GM06990 (cell line): ENCODE results near the gene HMGN1.

Experiments
- DNase-seq: peaks from one replicate; pipeline ENCODE4 v3.0.0-alpha.2; 2011; ENCODE audit not compliant: insufficient read length; ENCODE audit errors: extremely low read depth
- H3K27me3 ChIP-seq: replicated peaks from 2 replicates; pipeline ENCODE4 v1.6.0; 2011; ENCODE audit warnings: low read length; ENCODE audit not compliant: control insufficient read depth, insufficient read depth
- H3K36me3 ChIP-seq: 2 replicates; pipeline ENCODE4 v1.5.1; 2011; ENCODE audit warnings: low read length; ENCODE audit not compliant: control insufficient read depth, insufficient read depth
- H3K4me3 ChIP-seq: replicated peaks from 2 replicates; pipeline ENCODE4 v1.5.1; 2011; ENCODE audit warnings: low read depth, mild to moderate bottlenecking, control low read depth, low read length
- CTCF ChIP-seq: IDR thresholded peaks from 2 replicates; pipeline ENCODE4 v1.5.1; 2011; ENCODE audit warnings: low read length, control low read depth, mild to moderate bottlenecking, inconsistent platforms; ENCODE audit not compliant: insufficient read depth, poor library complexity, severe bottlenecking

HMGN1 gene

GRCh38 chr21:39345440-39345839 is 3.4 kb downstream of the HMGN1 start:
- H3K27me3 ChIP-seq, result no peaks in the 10 kb centered on the region
- DNase-seq, result no peak
- TF ChIP-seq CTCF, result no peak
- H3K36me3 ChIP-seq, result peaks cover 2% of the 10 kb centered on the region
- H3K4me3 ChIP-seq, result no peak overlapping the region

GRCh38 chr21:39344848-39345247 is 4.0 kb downstream of the HMGN1 start:
- TF ChIP-seq CTCF, result no peak
- Histone ChIP-seq H3K4me3 (no peak overlapping the region), H3K27me3 (no peaks in the 10 kb centered on the region), H3K36me3 (peaks cover 2% of the 10 kb centered on the region)
- DNase-seq, result no peak

GRCh38 chr21:39341249-39341923 is 7.5 kb downstream of the HMGN1 start:
- peaks cover 2% of the 10 kb centered on the region for H3K36me3 ChIP-seq
- TF ChIP-seq CTCF, result no peak
- H3K4me3 ChIP-seq, result no peak overlapping the region
- no peak for DNase-seq
- H3K27me3 ChIP-seq, result no peaks in the 10 kb centered on the region

GRCh38 chr21:39340687-39341086 is 8.2 kb downstream of the HMGN1 start:
- Histone ChIP-seq H3K36me3 (peaks cover 2% of the 10 kb centered on the region), H3K27me3 (no peaks in the 10 kb centered on the region), H3K4me3 (no peak overlapping the region)
- no peak for TF ChIP-seq CTCF
- no peak for DNase-seq

GRCh38 chr21:39339231-39339630 is 9.7 kb downstream of the HMGN1 start:
- Histone ChIP-seq H3K4me3 (no peak overlapping the region), H3K36me3 (peaks cover 2% of the 10 kb centered on the region; the same call in 1 of the 2 replicates), H3K27me3 (no peaks in the 10 kb centered on the region)
- no peak for DNase-seq
- TF ChIP-seq CTCF, result no peak
